ENCODE data around the gene TPBGL. TPM values are rescaled to one million over a fixed set of nuclear protein-coding genes. Genes with fewer than 3 reads are reported as not detected.
A peak's percentile ranks its signal among the peaks of the same experiment; 100 is the strongest.

Gene TPBGL
- total and polyA plus RNA-seq, 2 donors (not counting 3 experiments of a cell fraction or from before 2014, with no cell fraction given), result not detected

DNA sequence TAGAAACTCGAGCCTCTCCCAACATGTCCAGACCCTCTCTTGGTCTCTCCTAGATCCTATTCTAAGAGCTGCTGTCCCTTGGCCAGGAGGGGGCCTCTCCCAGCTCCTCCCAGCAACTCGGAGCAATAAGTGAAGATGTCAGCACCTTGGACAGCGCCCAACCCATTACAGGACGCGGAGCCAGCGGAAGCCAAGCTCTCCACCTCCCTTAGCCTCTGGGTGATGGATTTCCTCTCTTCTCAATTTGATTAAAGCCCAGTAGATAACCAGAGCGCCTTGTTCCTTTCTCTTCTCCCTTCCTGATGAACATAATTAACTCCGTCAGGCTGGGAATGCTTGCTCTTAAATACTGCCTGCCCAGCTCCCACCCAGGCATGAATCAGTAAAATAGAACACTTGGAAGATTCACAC, 26.2 kb upstream of the TPBGL start:
- Histone ChIP-seq H3K27ac (ENCODE audit: insufficient read depth, low read depth, low read length) (no peak overlapping the region), H3K4me3 (replicated peaks in 1 of 3; ENCODE audit: insufficient read depth in 1 of 3, low read depth in 1 of 3, low read length in 3 of 3) (no peak overlapping the region), H3K9me1 (replicated peaks; ENCODE audit: control insufficient read depth, extremely low read depth, insufficient read depth, low read length) (no peaks in the 10 kb centered on the region), H2AFZ (ENCODE audit: low read depth, low read length) (no peak overlapping the region), H3K79me2 (ENCODE audit: control insufficient read depth, insufficient read depth, low read length) (no peaks in the 10 kb centered on the region), H3K4me2 (ENCODE audit: insufficient read depth, low read length) (no peak overlapping the region), H4K20me1 (replicated peaks; ENCODE audit: control insufficient read depth, extremely low read depth, insufficient read depth, low read length) (no peaks in the 10 kb centered on the region), H3K27me3 (ENCODE audit: control insufficient read depth in 2 of 2, insufficient read depth in 2 of 2, low read length in 2 of 2) (peaks cover under 1 to 1% of the 10 kb centered on the region in 2 experiments), H3K4me1 (ENCODE audit: control insufficient read depth, extremely low read depth, insufficient read depth, low read length) (no peaks in the 10 kb centered on the region), H3K9ac (replicated peaks; ENCODE audit: extremely low read depth, insufficient read depth, low read length) (no peak overlapping the region), H3K36me3 (ENCODE audit: control insufficient read depth in 2 of 2, extremely low read depth in 1 of 2, insufficient read depth in 2 of 2, low read length in 2 of 2) (no peaks in the 10 kb centered on the region), H3K9me3 (replicated peaks; ENCODE audit: control insufficient read depth, insufficient read depth, low read length) (no peaks in the 10 kb centered on the region)
- DNase-seq (ENCODE audit: low read depth, low spot score) (peak; percentile 73), FAIRE-seq (peak; percentile 81)
- no peak for TF ChIP-seq MYC (IDR thresholded peaks at IDR 0.05; ENCODE audit: low read depth, low read length)
- TF ChIP-seq, protein P1, sequence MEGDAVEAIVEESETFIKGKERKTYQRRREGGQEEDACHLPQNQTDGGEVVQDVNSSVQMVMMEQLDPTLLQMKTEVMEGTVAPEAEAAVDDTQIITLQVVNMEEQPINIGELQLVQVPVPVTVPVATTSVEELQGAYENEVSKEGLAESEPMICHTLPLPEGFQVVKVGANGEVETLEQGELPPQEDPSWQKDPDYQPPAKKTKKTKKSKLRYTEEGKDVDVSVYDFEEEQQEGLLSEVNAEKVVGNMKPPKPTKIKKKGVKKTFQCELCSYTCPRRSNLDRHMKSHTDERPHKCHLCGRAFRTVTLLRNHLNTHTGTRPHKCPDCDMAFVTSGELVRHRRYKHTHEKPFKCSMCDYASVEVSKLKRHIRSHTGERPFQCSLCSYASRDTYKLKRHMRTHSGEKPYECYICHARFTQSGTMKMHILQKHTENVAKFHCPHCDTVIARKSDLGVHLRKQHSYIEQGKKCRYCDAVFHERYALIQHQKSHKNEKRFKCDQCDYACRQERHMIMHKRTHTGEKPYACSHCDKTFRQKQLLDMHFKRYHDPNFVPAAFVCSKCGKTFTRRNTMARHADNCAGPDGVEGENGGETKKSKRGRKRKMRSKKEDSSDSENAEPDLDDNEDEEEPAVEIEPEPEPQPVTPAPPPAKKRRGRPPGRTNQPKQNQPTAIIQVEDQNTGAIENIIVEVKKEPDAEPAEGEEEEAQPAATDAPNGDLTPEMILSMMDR (IDR thresholded peaks at IDR 0.05; ENCODE audit: extremely low read depth in 1 of 2, insufficient read depth in 1 of 2, low read depth in 1 of 2, low read length in 2 of 2), result peak; percentile 48 to 63
- TF ChIP-seq JUN (IDR thresholded peaks at IDR 0.05; ENCODE audit: borderline replicate concordance, insufficient read depth, insufficient read length, low read depth), result no peak
- POLR2A ChIA-PET, result no interaction called here
- CTCF ChIA-PET, result interaction anchor here (0.6 to 2.5 kb wide), 29 partner anchors 8 to 603 kb away, joined by 3 to 65 read pairs (median 5); partner anchors contain the start of gene TPBGL
- intact Hi-C loops (cut with micrococcal nuclease), result loop anchor here (1.0 to 2.0 kb wide), 3 partner anchors 19 to 34 kb away; partner anchors contain the start of gene TPBGL
- dilution Hi-C loops (cut with MboI; ENCODE audit: extremely low pct_ligation_motif_present, low sequenced_read_pairs), result no loop called here
- BruUV-seq (replicated peaks), result no TSS peak

DNA sequence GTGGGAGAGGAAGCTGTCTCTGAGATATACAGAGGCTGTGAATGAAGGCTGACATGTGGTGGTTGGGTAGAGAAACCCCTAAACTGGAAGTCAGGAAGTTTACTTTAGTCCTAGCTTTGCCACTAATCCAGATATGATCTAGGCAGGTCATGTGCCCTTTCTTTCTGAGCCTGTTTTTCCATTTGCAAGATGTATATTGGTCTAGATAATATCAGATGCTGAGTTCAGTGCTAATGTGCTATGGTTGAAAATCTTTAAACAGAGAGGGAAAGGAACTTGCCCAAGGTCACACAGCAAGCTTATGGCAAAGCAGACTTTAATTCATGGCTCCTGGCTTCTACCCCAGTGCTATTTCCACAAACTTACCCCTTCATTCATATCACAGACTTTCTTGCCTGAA, 25.7 kb upstream of the TPBGL start:
- H3K79me2 ChIP-seq (ENCODE audit: control insufficient read depth, insufficient read depth, low read length), result no peaks in the 10 kb centered on the region
- TF ChIP-seq, protein P1 (IDR thresholded peaks at IDR 0.05; ENCODE audit: extremely low read depth in 1 of 2, insufficient read depth in 1 of 2, low read depth in 1 of 2, low read length in 2 of 2), result no peak
- TF ChIP-seq POLR2A (IDR thresholded peaks at IDR 0.05; ENCODE audit: low read depth, low read length), result no peak
- TF ChIP-seq POLR2AphosphoS5 (IDR thresholded peaks at IDR 0.05; ENCODE audit: insufficient read depth, low read depth, low read length), result no peak
- no peak for TF ChIP-seq FOS (IDR thresholded peaks at IDR 0.05; ENCODE audit: borderline replicate concordance, insufficient read depth, low read length)
- no peak for TF ChIP-seq JUN (IDR thresholded peaks at IDR 0.05; ENCODE audit: borderline replicate concordance, insufficient read depth, insufficient read length, low read depth)
- TF ChIP-seq, protein P2, sequence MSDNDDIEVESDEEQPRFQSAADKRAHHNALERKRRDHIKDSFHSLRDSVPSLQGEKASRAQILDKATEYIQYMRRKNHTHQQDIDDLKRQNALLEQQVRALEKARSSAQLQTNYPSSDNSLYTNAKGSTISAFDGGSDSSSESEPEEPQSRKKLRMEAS (IDR thresholded peaks at IDR 0.05; ENCODE audit: insufficient read depth, insufficient read length), result no peak
- TF ChIP-seq MYC (IDR thresholded peaks at IDR 0.05; ENCODE audit: low read depth, low read length), result no peak
- TF ChIP-seq EZH2 (IDR thresholded peaks at IDR 0.05; ENCODE audit: borderline replicate concordance, low read depth, low read length, severe bottlenecking), result no peak
- no peak for TF ChIP-seq GATA2 (IDR thresholded peaks at IDR 0.05; ENCODE audit: insufficient read depth, insufficient read length, low read depth, low read length)
- no peak overlapping the region for H2AFZ ChIP-seq (ENCODE audit: low read depth, low read length)
- ChIA-PET POLR2A (no interaction called here), CTCF (interaction anchor here (0.6 to 2.5 kb wide), 28 partner anchors 9 to 603 kb away, joined by 3 to 65 read pairs (median 5); partner anchors contain the start of gene TPBGL)
- no peaks in the 10 kb centered on the region for H3K27me3 ChIP-seq (ENCODE audit: control insufficient read depth in 2 of 2, insufficient read depth in 2 of 2, low read length in 2 of 2)
- H4K20me1 ChIP-seq (replicated peaks; ENCODE audit: control insufficient read depth, extremely low read depth, insufficient read depth, low read length), result no peaks in the 10 kb centered on the region
- H3K4me3 ChIP-seq (replicated peaks in 1 of 3; ENCODE audit: insufficient read depth in 1 of 3, low read depth in 1 of 3, low read length in 3 of 3), result no peak overlapping the region
- dilution Hi-C loops (cut with MboI; ENCODE audit: extremely low pct_ligation_motif_present, low sequenced_read_pairs), result no loop called here
- no peak for DNase-seq (ENCODE audit: low read depth, low spot score)
- no peak for FAIRE-seq
- intact Hi-C loops (cut with micrococcal nuclease), result loop anchor here (1.0 to 2.0 kb wide), 3 partner anchors 18 to 33 kb away; partner anchors contain the start of gene TPBGL
- no peak overlapping the region for H3K27ac ChIP-seq (ENCODE audit: insufficient read depth, low read depth, low read length)
- H3K9me1 ChIP-seq (replicated peaks; ENCODE audit: control insufficient read depth, extremely low read depth, insufficient read depth, low read length), result no peaks in the 10 kb centered on the region
- no peaks in the 10 kb centered on the region for H3K4me1 ChIP-seq (ENCODE audit: control insufficient read depth, extremely low read depth, insufficient read depth, low read length)
- H3K9ac ChIP-seq (replicated peaks; ENCODE audit: extremely low read depth, insufficient read depth, low read length), result no peak overlapping the region
- H3K36me3 ChIP-seq (ENCODE audit: control insufficient read depth in 2 of 2, extremely low read depth in 1 of 2, insufficient read depth in 2 of 2, low read length in 2 of 2), result no peaks in the 10 kb centered on the region
- H3K9me3 ChIP-seq (replicated peaks; ENCODE audit: control insufficient read depth, insufficient read depth, low read length), result no peaks in the 10 kb centered on the region
- no TSS peak for BruUV-seq (replicated peaks)
- no peak overlapping the region for H3K4me2 ChIP-seq (ENCODE audit: insufficient read depth, low read length)

All from endothelial cell of umbilical vein (primary cell).